HL-60/S4 treated with phorbol 12-myristate 13-acetate at 8.2 ng/mL for 4 days and 3 days (cell line): Measurements from ENCODE around the gene PRDM15.

Source experiments
- in situ Hi-C: fragments of 300-500 bp; cut with MboI; formaldehyde crosslinking; loops from 2 replicates; pipeline ENCODE4 v1.15.0; 2022; ENCODE audit warnings: low sequenced_read_pairs

Gene PRDM15

GRCh38 chr21:41879190-41879998, at the start of gene PRDM15:
TSS of gene PRDM15 (minus strand) at chr21:41879344. CDS start at chr21:41860363, 18,981 bp downstream.
- in situ Hi-C loops: no loop called here

- in situ Hi-C loops: loop anchor here (25.0 kb wide), 1 partner anchor 534 kb away; no protein-coding TSS in a partner anchor
Observed at GRCh38 chr21:41928621-41929220, 49.6 kb upstream of the PRDM15 start.

GRCh38 chr21:41927727-41928409, 48.7 kb upstream of the PRDM15 start:
- in situ Hi-C loops: loop anchor here (25.0 kb wide), 1 partner anchor 534 kb away; no protein-coding TSS in a partner anchor

GRCh38 chr21:41926807-41927171, 47.6 kb upstream of the PRDM15 start:
- in situ Hi-C loops: loop anchor here (25.0 kb wide), 1 partner anchor 536 kb away; no protein-coding TSS in a partner anchor

GRCh38 chr21:41926117-41926806, 47.1 kb upstream of the PRDM15 start:
- in situ Hi-C loops: loop anchor here (25.0 kb wide), 1 partner anchor 536 kb away; no protein-coding TSS in a partner anchor

- in situ Hi-C loops: loop anchor here (25.0 kb wide), 1 partner anchor 537 kb away; no protein-coding TSS in a partner anchor
Observed at GRCh38 chr21:41925767-41926116, 46.6 kb upstream of the PRDM15 start.

GRCh38 chr21:41924368-41924754, 45.2 kb upstream of the PRDM15 start:
- in situ Hi-C loops: no loop called here

GRCh38 chr21:41923631-41924367, 44.7 kb upstream of the PRDM15 start:
- in situ Hi-C loops: no loop called here

GRCh38 chr21:41923186-41923585, 44.0 kb upstream of the PRDM15 start:
- in situ Hi-C loops: no loop called here

- in situ Hi-C loops: no loop called here
Observed at GRCh38 chr21:41921021-41921420, 41.9 kb upstream of the PRDM15 start.

GRCh38 chr21:41920476-41920875, 41.3 kb upstream of the PRDM15 start:
- in situ Hi-C loops: no loop called here

- in situ Hi-C loops: no loop called here
Observed at GRCh38 chr21:41919666-41920398, 40.7 kb upstream of the PRDM15 start.

- in situ Hi-C loops: no loop called here
Observed at GRCh38 chr21:41918561-41919358, 39.6 kb upstream of the PRDM15 start.

GRCh38 chr21:41917531-41917930, 38.4 kb upstream of the PRDM15 start:
- in situ Hi-C loops: no loop called here

GRCh38 chr21:41916888-41917433, 37.8 kb upstream of the PRDM15 start:
- in situ Hi-C loops: no loop called here

GRCh38 chr21:41914965-41915364, 35.8 kb upstream of the PRDM15 start:
- in situ Hi-C loops: no loop called here

- in situ Hi-C loops: no loop called here
Observed at GRCh38 chr21:41914358-41914757, 35.2 kb upstream of the PRDM15 start.

- in situ Hi-C loops: no loop called here
Observed at GRCh38 chr21:41913230-41913629, 34.1 kb upstream of the PRDM15 start.

GRCh38 chr21:41908829-41909228, 29.7 kb upstream of the PRDM15 start:
- in situ Hi-C loops: no loop called here
